HEK293 (cell line): Measurements from ENCODE around the gene RAB7B.

Source experiments
- GLIS2 ChIP-seq: fragments of 450-650 bp; formaldehyde crosslinking; IDR thresholded peaks from 2 replicates; pipeline ENCODE4 v1.5.1; 2016; ENCODE audit warnings: missing biosample characterization, missing genetic modification characterization
- KLF1 ChIP-seq: fragments of 450-650 bp; formaldehyde crosslinking; IDR thresholded peaks from 2 replicates; pipeline ENCODE4 v1.5.1; 2016; ENCODE audit warnings: missing biosample characterization, missing genetic modification characterization
- KLF8 ChIP-seq: fragments of 450-650 bp; formaldehyde crosslinking; IDR thresholded peaks from 2 replicates; pipeline ENCODE4 v1.5.1; 2016; ENCODE audit warnings: missing biosample characterization, missing genetic modification characterization
- KLF9 ChIP-seq: fragments of 450-650 bp; formaldehyde crosslinking; IDR thresholded peaks from 2 replicates; pipeline ENCODE4 v1.5.1; 2016; ENCODE audit warnings: missing biosample characterization, missing genetic modification characterization, low read depth
- MYNN ChIP-seq: fragments of 450-650 bp; formaldehyde crosslinking; IDR thresholded peaks from 2 replicates; pipeline ENCODE4 v1.5.1; 2016; ENCODE audit warnings: missing biosample characterization, missing genetic modification characterization, borderline replicate concordance
- OSR2 ChIP-seq: fragments of 450-650 bp; formaldehyde crosslinking; IDR thresholded peaks from 2 replicates; pipeline ENCODE4 v1.5.1; 2016; ENCODE audit warnings: missing biosample characterization, missing genetic modification characterization
- SALL2 ChIP-seq: fragments of 450-650 bp; formaldehyde crosslinking; IDR thresholded peaks from 2 replicates; pipeline ENCODE4 v1.5.0; 2017; ENCODE audit warnings: missing biosample characterization, mild to moderate bottlenecking, missing genetic modification characterization, borderline replicate concordance
- SP7 ChIP-seq: fragments of 450-650 bp; formaldehyde crosslinking; IDR thresholded peaks from 2 replicates; pipeline ENCODE4 v1.5.1; 2016; ENCODE audit warnings: missing biosample characterization, missing genetic modification characterization
- ZBTB17 ChIP-seq: fragments of 450-650 bp; formaldehyde crosslinking; IDR thresholded peaks from 2 replicates; pipeline ENCODE4 v1.5.1; 2016; ENCODE audit warnings: missing biosample characterization, missing genetic modification characterization
- ZFP3 ChIP-seq: fragments of 450-650 bp; formaldehyde crosslinking; IDR thresholded peaks from 2 replicates; pipeline ENCODE4 v1.5.1; 2016; ENCODE audit warnings: low read depth, missing biosample characterization, missing genetic modification characterization
- ZIC2 ChIP-seq: fragments of 450-650 bp; formaldehyde crosslinking; IDR thresholded peaks from 2 replicates; pipeline ENCODE4 v1.5.1; 2016; ENCODE audit warnings: missing biosample characterization, missing genetic modification characterization
- ZNF121 ChIP-seq: fragments of 450-650 bp; formaldehyde crosslinking; IDR thresholded peaks from 2 replicates; pipeline ENCODE4 v1.5.1; 2016; ENCODE audit warnings: missing biosample characterization, missing genetic modification characterization
- ZNF174 ChIP-seq: fragments of 450-650 bp; formaldehyde crosslinking; IDR thresholded peaks from 2 replicates; pipeline ENCODE4 v1.5.0; 2017; ENCODE audit warnings: missing biosample characterization, mild to moderate bottlenecking, missing genetic modification characterization
- ZNF248 ChIP-seq: fragments of 450-650 bp; formaldehyde crosslinking; IDR thresholded peaks from 2 replicates; pipeline ENCODE4 v1.5.1; 2017; ENCODE audit warnings: missing biosample characterization, missing genetic modification characterization
- ZNF302 ChIP-seq: fragments of 450-650 bp; formaldehyde crosslinking; IDR thresholded peaks from 2 replicates; pipeline ENCODE4 v1.5.1; 2016; ENCODE audit warnings: missing biosample characterization, missing genetic modification characterization, low read depth
- ZNF311 ChIP-seq: fragments of 450-650 bp; formaldehyde crosslinking; IDR thresholded peaks from 2 replicates; pipeline ENCODE4 v1.5.1; 2017; ENCODE audit warnings: missing biosample characterization, missing genetic modification characterization, borderline replicate concordance
- ZNF501 ChIP-seq: fragments of 450-650 bp; formaldehyde crosslinking; IDR thresholded peaks from 2 replicates; pipeline ENCODE4 v1.5.1; 2016; ENCODE audit warnings: missing biosample characterization, missing genetic modification characterization
- ZNF549 ChIP-seq: fragments of 450-650 bp; IDR thresholded peaks from 2 replicates; pipeline ENCODE4 v1.5.1; 2018; ENCODE audit warnings: missing biosample characterization, missing genetic modification characterization, mild to moderate bottlenecking, inconsistent platforms, moderate library complexity
- ZNF555 ChIP-seq: fragments of 450-650 bp; formaldehyde crosslinking; conservative IDR thresholded peaks from 2 replicates; pipeline ENCODE4 v1.5.1; 2017; ENCODE audit warnings: missing biosample characterization, mild to moderate bottlenecking, missing genetic modification characterization, inconsistent platforms
- ZNF560 ChIP-seq: fragments of 450-650 bp; formaldehyde crosslinking; IDR thresholded peaks from 2 replicates; pipeline ENCODE4 v1.5.1; 2017; ENCODE audit warnings: missing biosample characterization, missing genetic modification characterization, borderline replicate concordance
- ZNF624 ChIP-seq: fragments of 450-650 bp; formaldehyde crosslinking; IDR thresholded peaks from 2 replicates; pipeline ENCODE4 v1.5.1; 2017; ENCODE audit warnings: missing biosample characterization, missing genetic modification characterization
- ZNF654 ChIP-seq: fragments of 450-650 bp; formaldehyde crosslinking; IDR thresholded peaks from 2 replicates; pipeline ENCODE4 v1.5.1; 2016; ENCODE audit warnings: low read depth, missing biosample characterization, missing genetic modification characterization
- ZNF660 ChIP-seq: fragments of 450-650 bp; IDR thresholded peaks from 2 replicates; pipeline ENCODE4 v1.5.1; 2018; ENCODE audit warnings: missing biosample characterization, mild to moderate bottlenecking, missing genetic modification characterization
- ZNF677 ChIP-seq: fragments of 450-650 bp; IDR thresholded peaks from 2 replicates; pipeline ENCODE4 v1.5.0; 2018; ENCODE audit warnings: missing biosample characterization, mild to moderate bottlenecking, missing genetic modification characterization, moderate library complexity
- ZNF76 ChIP-seq: fragments of 450-650 bp; formaldehyde crosslinking; IDR thresholded peaks from 2 replicates; pipeline ENCODE4; 2016; ENCODE audit warnings: low read depth, missing biosample characterization, missing genetic modification characterization, borderline replicate concordance
- ZNF768 ChIP-seq: fragments of 450-650 bp; formaldehyde crosslinking; IDR thresholded peaks from 2 replicates; pipeline ENCODE4 v1.5.1; 2018; ENCODE audit warnings: missing biosample characterization, mild to moderate bottlenecking, missing genetic modification characterization
- ZNF837 ChIP-seq: fragments of 450-650 bp; formaldehyde crosslinking; IDR thresholded peaks from 2 replicates; pipeline ENCODE4 v1.5.1; 2016; ENCODE audit warnings: missing biosample characterization, missing genetic modification characterization
- TF ChIP-seq, protein P1 (sequence below): fragments of 450-650 bp; formaldehyde crosslinking; IDR thresholded peaks from 2 replicates; pipeline ENCODE4 v1.5.1; 2016; ENCODE audit warnings: missing biosample characterization, missing genetic modification characterization
- TF ChIP-seq, protein P2 (sequence below): fragments of 450-650 bp; formaldehyde crosslinking; IDR thresholded peaks from 2 replicates; pipeline ENCODE4 v1.5.1; 2016; ENCODE audit warnings: missing biosample characterization, missing genetic modification characterization
- TF ChIP-seq, protein P3 (sequence below): fragments of 450-650 bp; formaldehyde crosslinking; IDR thresholded peaks from 2 replicates; pipeline ENCODE4 v1.5.1; 2016; ENCODE audit warnings: missing biosample characterization, missing genetic modification characterization

The RAB7B gene

DNA sequence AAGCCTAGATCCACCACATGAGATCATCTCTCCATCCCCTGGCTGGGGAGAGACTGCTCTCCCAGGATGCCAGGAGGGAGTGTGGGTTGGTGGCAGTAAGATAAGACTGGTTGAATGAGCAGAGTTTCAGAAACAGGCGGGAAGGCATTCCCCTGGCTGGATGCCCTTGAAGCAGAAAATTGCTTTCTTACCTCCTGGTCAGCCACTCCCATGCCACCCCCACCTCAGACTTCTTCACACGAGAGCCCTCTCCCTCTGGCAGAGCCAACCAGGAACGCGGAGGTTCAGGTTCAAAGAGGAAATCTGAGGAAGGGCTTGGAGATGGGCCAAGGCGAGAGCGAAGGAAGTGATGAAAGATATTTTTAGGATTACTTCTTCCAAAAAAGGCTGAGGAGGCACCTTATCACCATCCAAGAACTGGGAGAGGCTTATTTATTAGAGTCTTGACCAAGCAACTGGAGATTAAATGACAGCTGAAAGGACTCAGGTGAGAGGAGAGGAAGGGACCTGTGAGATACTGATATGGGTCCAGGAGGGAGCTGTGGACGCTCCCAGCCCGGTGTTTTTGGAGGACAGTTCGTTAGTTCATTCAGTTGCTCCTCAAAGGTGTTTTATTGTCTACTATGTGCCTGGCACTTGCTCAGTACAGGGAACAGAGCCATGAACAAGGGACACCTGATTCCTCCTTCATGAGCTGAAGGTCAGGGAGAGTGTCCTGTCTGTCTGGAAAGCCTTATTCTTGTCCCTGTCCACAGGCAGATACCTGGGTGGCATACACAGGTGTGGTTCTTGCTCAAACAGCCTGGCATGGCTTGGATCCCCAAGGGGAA lies 41.0 kb downstream of the RAB7B start (continued):
- TF ChIP-seq ZNF660 (tag by site-specific recombination): peak; percentile 62
- no peak for TF ChIP-seq ZNF76
- TF ChIP-seq ZNF560 (tag by site-specific recombination): no peak
- TF ChIP-seq KLF8 (tag by site-specific recombination): no peak
- peak; percentile 40; the same call in 1 of the 2 replicates for TF ChIP-seq KLF1 (tag by site-specific recombination)
- TF ChIP-seq, protein P1, sequence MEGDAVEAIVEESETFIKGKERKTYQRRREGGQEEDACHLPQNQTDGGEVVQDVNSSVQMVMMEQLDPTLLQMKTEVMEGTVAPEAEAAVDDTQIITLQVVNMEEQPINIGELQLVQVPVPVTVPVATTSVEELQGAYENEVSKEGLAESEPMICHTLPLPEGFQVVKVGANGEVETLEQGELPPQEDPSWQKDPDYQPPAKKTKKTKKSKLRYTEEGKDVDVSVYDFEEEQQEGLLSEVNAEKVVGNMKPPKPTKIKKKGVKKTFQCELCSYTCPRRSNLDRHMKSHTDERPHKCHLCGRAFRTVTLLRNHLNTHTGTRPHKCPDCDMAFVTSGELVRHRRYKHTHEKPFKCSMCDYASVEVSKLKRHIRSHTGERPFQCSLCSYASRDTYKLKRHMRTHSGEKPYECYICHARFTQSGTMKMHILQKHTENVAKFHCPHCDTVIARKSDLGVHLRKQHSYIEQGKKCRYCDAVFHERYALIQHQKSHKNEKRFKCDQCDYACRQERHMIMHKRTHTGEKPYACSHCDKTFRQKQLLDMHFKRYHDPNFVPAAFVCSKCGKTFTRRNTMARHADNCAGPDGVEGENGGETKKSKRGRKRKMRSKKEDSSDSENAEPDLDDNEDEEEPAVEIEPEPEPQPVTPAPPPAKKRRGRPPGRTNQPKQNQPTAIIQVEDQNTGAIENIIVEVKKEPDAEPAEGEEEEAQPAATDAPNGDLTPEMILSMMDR: no peak
- TF ChIP-seq MYNN (tag by site-specific recombination): no peak
- TF ChIP-seq ZNF501 (tag by site-specific recombination): no peak
- peak; percentile 30; the same call in 1 of the 2 replicates for TF ChIP-seq KLF9
- no peak for TF ChIP-seq ZNF248 (tag by site-specific recombination)
- peak; percentile 48 for TF ChIP-seq ZIC2 (tag by site-specific recombination)
- TF ChIP-seq ZNF311 (tag by site-specific recombination): no peak
- TF ChIP-seq ZBTB17 (tag by site-specific recombination): no peak
- TF ChIP-seq ZFP3 (tag by site-specific recombination): no peak
- no peak for TF ChIP-seq ZNF654 (tag by site-specific recombination)
- TF ChIP-seq, protein P2, sequence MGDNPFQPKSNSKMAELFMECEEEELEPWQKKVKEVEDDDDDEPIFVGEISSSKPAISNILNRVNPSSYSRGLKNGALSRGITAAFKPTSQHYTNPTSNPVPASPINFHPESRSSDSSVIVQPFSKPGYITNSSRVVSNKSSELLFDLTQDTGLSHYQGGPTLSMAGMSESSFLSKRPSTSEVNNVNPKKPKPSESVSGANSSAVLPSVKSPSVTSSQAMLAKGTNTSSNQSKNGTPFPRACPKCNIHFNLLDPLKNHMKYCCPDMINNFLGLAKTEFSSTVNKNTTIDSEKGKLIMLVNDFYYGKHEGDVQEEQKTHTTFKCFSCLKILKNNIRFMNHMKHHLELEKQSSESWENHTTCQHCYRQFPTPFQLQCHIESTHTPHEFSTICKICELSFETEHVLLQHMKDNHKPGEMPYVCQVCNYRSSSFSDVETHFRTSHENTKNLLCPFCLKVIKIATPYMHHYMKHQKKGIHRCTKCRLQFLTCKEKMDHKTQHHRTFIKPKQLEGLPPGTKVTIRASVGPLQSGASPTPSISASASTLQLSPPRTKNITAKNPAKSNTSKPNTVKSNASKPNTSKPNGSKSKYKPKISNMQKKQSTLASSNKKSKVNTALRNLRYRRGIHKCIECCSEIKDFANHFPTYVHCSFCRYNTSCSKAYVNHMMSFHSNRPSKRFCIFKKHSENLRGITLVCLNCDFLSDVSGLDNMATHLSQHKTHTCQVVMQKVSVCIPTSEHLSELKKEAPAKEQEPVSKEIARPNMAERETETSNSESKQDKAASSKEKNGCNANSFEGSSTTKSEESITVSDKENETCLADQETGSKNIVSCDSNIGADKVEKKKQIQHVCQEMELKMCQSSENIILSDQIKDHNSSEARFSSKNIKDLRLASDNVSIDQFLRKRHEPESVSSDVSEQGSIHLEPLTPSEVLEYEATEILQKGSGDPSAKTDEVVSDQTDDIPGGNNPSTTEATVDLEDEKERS (tag by site-specific recombination): no peak
- TF ChIP-seq ZNF549 (tag by site-specific recombination): no peak
- TF ChIP-seq ZNF174: no peak
- TF ChIP-seq ZNF624 (tag by site-specific recombination): no peak
- peak; percentile 35; the same call in 1 of the 2 replicates for TF ChIP-seq GLIS2 (tag by site-specific recombination)
- TF ChIP-seq ZNF302 (tag by site-specific recombination): no peak
- TF ChIP-seq ZNF555 (tag by site-specific recombination): no peak
- TF ChIP-seq ZNF677 (tag by site-specific recombination): no peak
- TF ChIP-seq, protein P3, sequence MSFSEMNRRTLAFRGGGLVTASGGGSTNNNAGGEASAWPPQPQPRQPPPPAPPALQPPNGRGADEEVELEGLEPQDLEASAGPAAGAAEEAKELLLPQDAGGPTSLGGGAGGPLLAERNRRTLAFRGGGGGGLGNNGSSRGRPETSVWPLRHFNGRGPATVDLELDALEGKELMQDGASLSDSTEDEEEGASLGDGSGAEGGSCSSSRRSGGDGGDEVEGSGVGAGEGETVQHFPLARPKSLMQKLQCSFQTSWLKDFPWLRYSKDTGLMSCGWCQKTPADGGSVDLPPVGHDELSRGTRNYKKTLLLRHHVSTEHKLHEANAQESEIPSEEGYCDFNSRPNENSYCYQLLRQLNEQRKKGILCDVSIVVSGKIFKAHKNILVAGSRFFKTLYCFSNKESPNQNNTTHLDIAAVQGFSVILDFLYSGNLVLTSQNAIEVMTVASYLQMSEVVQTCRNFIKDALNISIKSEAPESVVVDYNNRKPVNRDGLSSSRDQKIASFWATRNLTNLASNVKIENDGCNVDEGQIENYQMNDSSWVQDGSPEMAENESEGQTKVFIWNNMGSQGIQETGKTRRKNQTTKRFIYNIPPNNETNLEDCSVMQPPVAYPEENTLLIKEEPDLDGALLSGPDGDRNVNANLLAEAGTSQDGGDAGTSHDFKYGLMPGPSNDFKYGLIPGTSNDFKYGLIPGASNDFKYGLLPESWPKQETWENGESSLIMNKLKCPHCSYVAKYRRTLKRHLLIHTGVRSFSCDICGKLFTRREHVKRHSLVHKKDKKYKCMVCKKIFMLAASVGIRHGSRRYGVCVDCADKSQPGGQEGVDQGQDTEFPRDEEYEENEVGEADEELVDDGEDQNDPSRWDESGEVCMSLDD (tag by site-specific recombination): no peak
- TF ChIP-seq SALL2 (tag by site-specific recombination): no peak
- no peak for TF ChIP-seq OSR2 (tag by site-specific recombination)
- no peak for TF ChIP-seq ZNF768
- TF ChIP-seq SP7 (tag by site-specific recombination): no peak
- TF ChIP-seq ZNF121 (tag by site-specific recombination): no peak
- TF ChIP-seq ZNF837: no peak
